PC-9 (cell line): ENCODE data around the gene ATP5F1B.

Source experiments
- EZH2 ChIP-seq: fragments of 200-600 bp; sonication (generic); IDR thresholded peaks from 2 replicates; pipeline ENCODE4 v1.8.0; 2017; ENCODE audit warnings: antibody characterized with exemption, low read depth
- TF ChIP-seq, protein P1 (sequence below): fragments of 200-600 bp; sonication (generic); conservative IDR thresholded peaks from 2 replicates; pipeline ENCODE4 v1.6.1; 2017; ENCODE audit warnings: mixed run types, antibody characterized with exemption, mild to moderate bottlenecking, moderate library complexity

DNA sequence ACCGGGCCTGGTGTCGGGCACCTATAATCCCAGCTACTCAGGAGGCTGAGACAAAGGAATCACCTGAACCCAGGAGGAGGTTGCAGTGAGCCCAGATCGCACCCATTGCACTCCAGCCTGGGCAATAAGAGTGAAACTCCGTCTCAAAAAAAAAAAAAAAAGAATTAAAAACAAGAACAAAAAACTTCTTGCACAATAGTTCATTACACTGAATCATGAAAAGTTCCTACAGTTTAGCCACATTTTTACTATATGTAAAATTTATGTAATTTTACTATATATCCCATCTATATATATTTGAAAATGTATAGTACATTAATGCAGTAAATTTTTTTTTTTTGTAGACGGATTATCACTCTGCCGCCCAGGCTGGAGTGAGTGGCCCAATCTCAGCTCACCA is 4.6 kb downstream of the ATP5F1B start:
- TF ChIP-seq, protein P1, sequence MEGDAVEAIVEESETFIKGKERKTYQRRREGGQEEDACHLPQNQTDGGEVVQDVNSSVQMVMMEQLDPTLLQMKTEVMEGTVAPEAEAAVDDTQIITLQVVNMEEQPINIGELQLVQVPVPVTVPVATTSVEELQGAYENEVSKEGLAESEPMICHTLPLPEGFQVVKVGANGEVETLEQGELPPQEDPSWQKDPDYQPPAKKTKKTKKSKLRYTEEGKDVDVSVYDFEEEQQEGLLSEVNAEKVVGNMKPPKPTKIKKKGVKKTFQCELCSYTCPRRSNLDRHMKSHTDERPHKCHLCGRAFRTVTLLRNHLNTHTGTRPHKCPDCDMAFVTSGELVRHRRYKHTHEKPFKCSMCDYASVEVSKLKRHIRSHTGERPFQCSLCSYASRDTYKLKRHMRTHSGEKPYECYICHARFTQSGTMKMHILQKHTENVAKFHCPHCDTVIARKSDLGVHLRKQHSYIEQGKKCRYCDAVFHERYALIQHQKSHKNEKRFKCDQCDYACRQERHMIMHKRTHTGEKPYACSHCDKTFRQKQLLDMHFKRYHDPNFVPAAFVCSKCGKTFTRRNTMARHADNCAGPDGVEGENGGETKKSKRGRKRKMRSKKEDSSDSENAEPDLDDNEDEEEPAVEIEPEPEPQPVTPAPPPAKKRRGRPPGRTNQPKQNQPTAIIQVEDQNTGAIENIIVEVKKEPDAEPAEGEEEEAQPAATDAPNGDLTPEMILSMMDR = no peak
- no peak for TF ChIP-seq EZH2
